ENCODE data around the gene HOXD10. TPM values are rescaled to one million over a fixed set of nuclear protein-coding genes. Genes with fewer than 3 reads are reported as not detected.

HOXD10 gene
- total and polyA plus RNA-seq, 9 donors, result 0.38 to 8.1 (median 1.1) TPM

DNA sequence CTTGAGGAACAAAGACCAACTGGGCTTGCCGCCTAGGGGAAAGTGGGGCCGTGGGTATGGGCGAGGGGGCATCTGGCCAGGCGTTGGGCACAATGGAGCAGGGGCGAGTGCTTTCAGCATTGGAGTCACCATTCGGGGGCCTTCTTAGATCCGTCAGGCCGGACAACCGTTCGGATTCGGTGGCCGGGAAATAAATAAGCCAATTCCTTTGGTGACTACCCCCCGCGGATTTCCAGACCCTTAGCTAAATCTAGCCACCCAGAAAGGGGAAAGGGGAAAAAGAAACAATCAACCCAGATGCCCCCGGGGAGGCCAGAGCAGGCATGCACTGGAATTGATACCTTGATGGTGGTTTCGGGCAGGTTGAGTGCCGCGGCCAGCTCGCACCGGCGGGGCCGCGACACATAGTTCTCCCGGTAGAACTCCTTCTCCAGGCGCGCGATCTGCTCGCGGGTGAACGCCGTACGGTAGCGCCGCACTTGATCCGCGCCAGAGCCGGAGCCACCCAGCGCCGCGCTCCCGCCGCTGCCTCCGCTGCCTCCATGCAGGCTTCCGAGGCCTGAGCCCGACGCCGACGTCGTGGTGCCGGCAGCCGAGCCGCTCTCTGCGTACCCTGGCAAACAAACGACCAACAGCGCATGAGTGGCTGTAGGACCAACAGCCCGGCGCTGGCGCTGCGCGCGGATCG, 34.6 kb upstream of the HOXD10 start:
- intact Hi-C loops (cut with DNase I), result loop anchor here in 1 of 4 donors (10.0 kb wide), 1 partner anchor 397 kb away; no protein-coding TSS in a partner anchor
- Histone ChIP-seq H3K9me3 (peaks cover 0 to 4% of the 10 kb centered on the region in 2 donors), H3K4me3 (no peak overlapping the region), H3K36me3 (no peaks in the 10 kb centered on the region), H3K27ac (no peak overlapping the region), H3K4me1 (ENCODE audit: insufficient read depth) (peaks cover 3% of the 10 kb centered on the region), H3K27me3 (peaks cover 18% of the 10 kb centered on the region)
- DNase-seq, result no peak
- WGBS, 3 donors, result 11 to 12% (median 12%) methylated on average over 41 to 62 of the region's 62 CpGs
- TF ChIP-seq POLR2A (IDR thresholded peaks at IDR 0.05) (no peak), EP300 (IDR thresholded peaks at IDR 0.05) (no peak)
- TF ChIP-seq, protein P1, sequence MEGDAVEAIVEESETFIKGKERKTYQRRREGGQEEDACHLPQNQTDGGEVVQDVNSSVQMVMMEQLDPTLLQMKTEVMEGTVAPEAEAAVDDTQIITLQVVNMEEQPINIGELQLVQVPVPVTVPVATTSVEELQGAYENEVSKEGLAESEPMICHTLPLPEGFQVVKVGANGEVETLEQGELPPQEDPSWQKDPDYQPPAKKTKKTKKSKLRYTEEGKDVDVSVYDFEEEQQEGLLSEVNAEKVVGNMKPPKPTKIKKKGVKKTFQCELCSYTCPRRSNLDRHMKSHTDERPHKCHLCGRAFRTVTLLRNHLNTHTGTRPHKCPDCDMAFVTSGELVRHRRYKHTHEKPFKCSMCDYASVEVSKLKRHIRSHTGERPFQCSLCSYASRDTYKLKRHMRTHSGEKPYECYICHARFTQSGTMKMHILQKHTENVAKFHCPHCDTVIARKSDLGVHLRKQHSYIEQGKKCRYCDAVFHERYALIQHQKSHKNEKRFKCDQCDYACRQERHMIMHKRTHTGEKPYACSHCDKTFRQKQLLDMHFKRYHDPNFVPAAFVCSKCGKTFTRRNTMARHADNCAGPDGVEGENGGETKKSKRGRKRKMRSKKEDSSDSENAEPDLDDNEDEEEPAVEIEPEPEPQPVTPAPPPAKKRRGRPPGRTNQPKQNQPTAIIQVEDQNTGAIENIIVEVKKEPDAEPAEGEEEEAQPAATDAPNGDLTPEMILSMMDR (IDR thresholded peaks at IDR 0.05), result no peak

DNA sequence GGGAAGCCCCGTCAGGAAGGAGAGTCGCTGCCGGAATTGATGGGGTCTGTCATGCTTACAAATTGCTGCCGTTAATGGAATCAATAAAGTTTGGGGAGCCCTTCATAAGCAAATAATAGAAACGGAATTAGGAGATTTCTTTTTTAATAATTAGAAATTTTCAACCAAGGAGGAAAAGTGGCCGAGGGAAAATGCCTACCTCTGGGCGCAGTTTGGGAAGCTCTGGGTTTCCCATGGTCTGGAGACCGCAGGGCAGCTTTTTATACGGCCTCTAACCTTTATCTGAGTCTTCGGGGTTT, 34.1 kb upstream of the HOXD10 start:
- DNase-seq, result no peak
- Histone ChIP-seq H3K4me1 (ENCODE audit: insufficient read depth) (peaks cover 3% of the 10 kb centered on the region), H3K9me3 (peaks cover 0 to 4% of the 10 kb centered on the region in 2 donors), H3K4me3 (no peak overlapping the region), H3K27ac (no peak overlapping the region), H3K36me3 (no peaks in the 10 kb centered on the region), H3K27me3 (peaks cover 14% of the 10 kb centered on the region)
- intact Hi-C loops (cut with DNase I), result loop anchor here in 1 of 4 donors (10.0 kb wide), 1 partner anchor 398 kb away; no protein-coding TSS in a partner anchor
- no peak for TF ChIP-seq POLR2A (IDR thresholded peaks at IDR 0.05)
- TF ChIP-seq, protein P1 (IDR thresholded peaks at IDR 0.05), result no peak
- TF ChIP-seq EP300 (IDR thresholded peaks at IDR 0.05), result no peak
- 11 to 15% (median 12%) methylated on average over 10 of the region's 10 CpGs for WGBS, 3 donors

DNA sequence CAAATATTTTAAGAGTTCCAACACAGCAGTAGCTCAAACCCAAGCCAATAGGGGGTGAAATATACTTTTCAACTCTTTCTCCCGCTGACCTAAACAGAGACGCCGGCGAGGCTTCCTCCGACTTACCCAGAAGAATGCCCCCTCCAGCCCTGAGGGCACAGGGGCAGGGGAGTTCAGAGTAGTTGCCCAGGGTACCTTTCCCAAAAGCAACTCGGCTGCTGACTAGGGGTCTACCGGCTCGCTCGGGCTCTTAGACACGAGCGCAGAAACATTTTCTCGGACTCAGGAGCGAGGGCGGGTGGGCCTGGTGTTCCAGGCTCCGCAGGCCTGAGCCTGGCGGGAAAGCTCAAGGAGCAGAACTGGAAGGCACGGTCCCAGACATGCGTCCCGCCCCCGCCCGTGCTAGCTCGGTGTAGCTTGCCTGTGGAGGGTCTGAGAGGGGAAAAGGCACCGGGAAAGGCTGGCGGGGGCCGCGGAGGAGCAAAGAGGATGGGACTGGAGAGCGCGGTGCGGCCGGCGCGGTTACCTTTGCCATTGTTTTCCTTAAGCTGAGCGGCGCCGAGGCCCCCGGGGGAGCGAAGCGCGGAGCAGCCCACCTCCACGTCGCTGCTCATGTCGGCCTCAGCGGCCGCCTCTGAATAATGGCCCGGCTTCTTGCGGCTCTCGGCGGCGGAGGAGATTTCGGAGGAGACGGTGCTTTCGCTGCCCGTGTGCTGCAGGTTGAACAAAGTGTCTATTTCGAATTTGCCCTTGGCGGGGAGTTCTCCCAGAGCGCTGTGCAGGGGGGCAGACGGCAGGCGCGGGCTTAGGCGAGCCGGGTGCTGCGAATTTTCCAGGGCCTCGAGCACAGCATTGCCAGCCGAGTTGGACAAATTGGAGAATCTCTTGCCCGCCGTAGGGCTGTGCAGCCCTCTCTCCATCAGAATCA, 33.5 kb upstream of the HOXD10 start:
- DNase-seq, result no peak
- Histone ChIP-seq H3K9me3 (peaks cover 0 to 4% of the 10 kb centered on the region in 2 donors), H3K27me3 (peaks cover 14% of the 10 kb centered on the region), H3K4me1 (ENCODE audit: insufficient read depth) (peaks cover 5% of the 10 kb centered on the region), H3K4me3 (no peak overlapping the region), H3K36me3 (no peaks in the 10 kb centered on the region), H3K27ac (no peak overlapping the region)
- intact Hi-C loops (cut with DNase I), result loop anchor here in 1 of 4 donors (10.0 kb wide), 1 partner anchor 398 kb away; no protein-coding TSS in a partner anchor
- 6 to 8% (median 6%) methylated on average over 60 to 66 of the region's 66 CpGs for WGBS, 3 donors
- TF ChIP-seq POLR2A (IDR thresholded peaks at IDR 0.05) (no peak), EP300 (IDR thresholded peaks at IDR 0.05) (no peak)
- TF ChIP-seq, protein P1 (IDR thresholded peaks at IDR 0.05), result no peak

DNA sequence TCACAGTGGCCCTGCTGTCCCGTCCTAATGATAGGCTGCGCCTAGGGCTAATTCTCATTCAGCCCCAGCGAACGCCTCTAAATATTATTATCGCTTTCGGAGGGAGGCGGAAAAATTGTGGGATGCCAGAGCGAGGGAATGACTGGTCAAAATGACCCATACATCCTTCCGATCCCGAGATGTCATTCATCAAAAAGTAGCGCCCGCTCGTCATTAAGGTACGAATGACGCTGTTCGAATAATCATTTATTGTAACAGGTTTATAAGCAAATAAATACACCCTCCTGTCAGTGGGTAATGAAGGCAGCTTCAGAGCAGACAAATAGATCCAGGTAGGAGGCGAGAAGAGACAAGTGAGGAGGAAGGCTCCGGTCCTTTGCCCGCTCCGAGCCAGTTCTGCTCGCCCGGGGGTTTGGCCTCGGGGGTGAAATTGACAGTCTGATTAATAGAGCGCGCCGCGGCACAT, 32.7 kb upstream of the HOXD10 start, which contains the start of gene EVX2:
TSS of gene EVX2 (minus strand) at position 167 of the 466 bp plus-strand sequence. CDS start 186 bp downstream, outside the sequence.
- intact Hi-C loops (cut with DNase I), result loop anchor here in 1 of 4 donors (10.0 kb wide), 1 partner anchor 399 kb away; no protein-coding TSS in a partner anchor
- TF ChIP-seq, protein P1 (IDR thresholded peaks at IDR 0.05), result no peak
- TF ChIP-seq EP300 (IDR thresholded peaks at IDR 0.05), result no peak
- no peak for TF ChIP-seq POLR2A (IDR thresholded peaks at IDR 0.05)
- Histone ChIP-seq H3K4me1 (ENCODE audit: insufficient read depth) (peaks cover 6% of the 10 kb centered on the region), H3K4me3 (no peak within 1 kb of the TSS), H3K36me3 (no peaks in the 10 kb centered on the region), H3K9me3 (peaks cover 0 to 4% of the 10 kb centered on the region in 2 donors), H3K27me3 (peaks cover 11% of the 10 kb centered on the region), H3K27ac (no peak within 1 kb of the TSS)
- no peak for DNase-seq
- WGBS, 3 donors, result 16 to 19% (median 18%) methylated on average over 27 of the region's 27 CpGs

All from ovary (tissue), 9 donors.